Neural progenitor cell (in vitro differentiated cells): ENCODE results near the gene PHKG2.

Source experiments
- EZH2 ChIP-seq: fragments of 200-600 bp; sonication (generic); IDR thresholded peaks from 2 replicates; pipeline ENCODE4 v1.6.1; 2017; ENCODE audit warnings: antibody characterized with exemption, mild to moderate bottlenecking, moderate library complexity
- EZH2phosphoT487 ChIP-seq: fragments of 200-600 bp; sonication (generic); IDR thresholded peaks from 2 replicates; pipeline ENCODE4 v1.6.1; 2017; ENCODE audit warnings: antibody characterized with exemption
- TF ChIP-seq, protein P1 (sequence below): fragments of 200-600 bp; sonication (generic); IDR thresholded peaks from 2 replicates; pipeline ENCODE4 v1.5.1; 2017; ENCODE audit warnings: antibody characterized with exemption, mild to moderate bottlenecking

- TF ChIP-seq, protein P1, sequence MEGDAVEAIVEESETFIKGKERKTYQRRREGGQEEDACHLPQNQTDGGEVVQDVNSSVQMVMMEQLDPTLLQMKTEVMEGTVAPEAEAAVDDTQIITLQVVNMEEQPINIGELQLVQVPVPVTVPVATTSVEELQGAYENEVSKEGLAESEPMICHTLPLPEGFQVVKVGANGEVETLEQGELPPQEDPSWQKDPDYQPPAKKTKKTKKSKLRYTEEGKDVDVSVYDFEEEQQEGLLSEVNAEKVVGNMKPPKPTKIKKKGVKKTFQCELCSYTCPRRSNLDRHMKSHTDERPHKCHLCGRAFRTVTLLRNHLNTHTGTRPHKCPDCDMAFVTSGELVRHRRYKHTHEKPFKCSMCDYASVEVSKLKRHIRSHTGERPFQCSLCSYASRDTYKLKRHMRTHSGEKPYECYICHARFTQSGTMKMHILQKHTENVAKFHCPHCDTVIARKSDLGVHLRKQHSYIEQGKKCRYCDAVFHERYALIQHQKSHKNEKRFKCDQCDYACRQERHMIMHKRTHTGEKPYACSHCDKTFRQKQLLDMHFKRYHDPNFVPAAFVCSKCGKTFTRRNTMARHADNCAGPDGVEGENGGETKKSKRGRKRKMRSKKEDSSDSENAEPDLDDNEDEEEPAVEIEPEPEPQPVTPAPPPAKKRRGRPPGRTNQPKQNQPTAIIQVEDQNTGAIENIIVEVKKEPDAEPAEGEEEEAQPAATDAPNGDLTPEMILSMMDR = no peak
- TF ChIP-seq EZH2phosphoT487 (no peak), EZH2 (no peak)
Measured at GRCh38 chr16:30760577-30761426, 12.6 kb downstream of the PHKG2 start.
